ENCODE results near the gene TBC1D22A. TPM values are rescaled to one million over a fixed set of nuclear protein-coding genes. Genes with fewer than 3 reads are reported as not detected.

Gene TBC1D22A
- polyA plus RNA-seq, 2 donors = 15.1 to 17.4 TPM

GRCh38 chr22:46905834-46906233, 143.4 kb downstream of the TBC1D22A start:
- no peaks in the 10 kb centered on the region for H3K27me3 ChIP-seq (ENCODE audit: control insufficient read depth in 1 of 2, insufficient read depth in 2 of 2, low read length in 2 of 2)
- H3K4me1 ChIP-seq (ENCODE audit: control insufficient read depth in 2 of 2, insufficient read depth in 2 of 2, low read length in 1 of 2) = no peaks in the 10 kb centered on the region
- no peak overlapping the region for H3K27ac ChIP-seq (ENCODE audit: low read depth in 2 of 2, low read length in 1 of 2)
- 80 to 87% methylated on average over 8 of the region's 8 CpGs for WGBS, 2 donors
- no peak overlapping the region for H3K4me3 ChIP-seq (ENCODE audit: low read depth in 1 of 2, low read length in 2 of 2)
- H3K9me3 ChIP-seq (ENCODE audit: control insufficient read depth in 2 of 2, insufficient read depth in 1 of 2, low read depth in 1 of 2, low read length in 1 of 2) = no peaks in the 10 kb centered on the region
- peaks cover 12 to 16% of the 10 kb centered on the region in 2 donors for H3K36me3 ChIP-seq (ENCODE audit: control insufficient read depth in 2 of 2, insufficient read depth in 2 of 2, low read length in 1 of 2)

- Histone ChIP-seq H3K27ac (ENCODE audit: low read depth in 2 of 2, low read length in 1 of 2) (no peak overlapping the region), H3K4me1 (ENCODE audit: control insufficient read depth in 2 of 2, insufficient read depth in 2 of 2, low read length in 1 of 2) (no peaks in the 10 kb centered on the region), H3K9me3 (ENCODE audit: control insufficient read depth in 2 of 2, insufficient read depth in 1 of 2, low read depth in 1 of 2, low read length in 1 of 2) (no peaks in the 10 kb centered on the region), H3K36me3 (ENCODE audit: control insufficient read depth in 2 of 2, insufficient read depth in 2 of 2, low read length in 1 of 2) (peaks cover 8 to 16% of the 10 kb centered on the region in 2 donors), H3K27me3 (ENCODE audit: control insufficient read depth in 1 of 2, insufficient read depth in 2 of 2, low read length in 2 of 2) (no peaks in the 10 kb centered on the region), H3K4me3 (ENCODE audit: low read depth in 1 of 2, low read length in 2 of 2) (no peak overlapping the region)
- WGBS, 2 donors = 96 to 97% methylated on average over 18 of the region's 18 CpGs
Observed at GRCh38 chr22:46906326-46907045, 144.0 kb downstream of the TBC1D22A start.

GRCh38 chr22:46907241-46908215, 145.1 kb downstream of the TBC1D22A start:
- Histone ChIP-seq H3K4me1 (ENCODE audit: control insufficient read depth in 2 of 2, insufficient read depth in 2 of 2, low read length in 1 of 2) (no peaks in the 10 kb centered on the region), H3K4me3 (ENCODE audit: low read depth in 1 of 2, low read length in 2 of 2) (no peak overlapping the region), H3K27me3 (ENCODE audit: control insufficient read depth in 1 of 2, insufficient read depth in 2 of 2, low read length in 2 of 2) (no peaks in the 10 kb centered on the region), H3K36me3 (ENCODE audit: control insufficient read depth in 2 of 2, insufficient read depth in 2 of 2, low read length in 1 of 2) (peaks cover 7 to 14% of the 10 kb centered on the region in 2 donors), H3K9me3 (ENCODE audit: control insufficient read depth in 2 of 2, insufficient read depth in 1 of 2, low read depth in 1 of 2, low read length in 1 of 2) (no peaks in the 10 kb centered on the region), H3K27ac (ENCODE audit: low read depth in 2 of 2, low read length in 1 of 2) (no peak overlapping the region)
- WGBS, 2 donors = 94 to 96% methylated on average over 24 of the region's 24 CpGs

- WGBS, 2 donors = 90 to 93% methylated on average over 15 of the region's 15 CpGs
- H3K9me3 ChIP-seq (ENCODE audit: control insufficient read depth in 2 of 2, insufficient read depth in 1 of 2, low read depth in 1 of 2, low read length in 1 of 2) = no peaks in the 10 kb centered on the region
- no peak overlapping the region for H3K27ac ChIP-seq (ENCODE audit: low read depth in 2 of 2, low read length in 1 of 2)
- H3K27me3 ChIP-seq (ENCODE audit: control insufficient read depth in 1 of 2, insufficient read depth in 2 of 2, low read length in 2 of 2) = no peaks in the 10 kb centered on the region
- peaks cover 0 to 8% of the 10 kb centered on the region in 2 donors for H3K36me3 ChIP-seq (ENCODE audit: control insufficient read depth in 2 of 2, insufficient read depth in 2 of 2, low read length in 1 of 2)
- H3K4me1 ChIP-seq (ENCODE audit: control insufficient read depth in 2 of 2, insufficient read depth in 2 of 2, low read length in 1 of 2) = no peaks in the 10 kb centered on the region
- no peak overlapping the region for H3K4me3 ChIP-seq (ENCODE audit: low read depth in 1 of 2, low read length in 2 of 2)
Observed at GRCh38 chr22:46908641-46909107, 146.2 kb downstream of the TBC1D22A start.

GRCh38 chr22:46909237-46910030, 147.0 kb downstream of the TBC1D22A start:
- Histone ChIP-seq H3K36me3 (ENCODE audit: control insufficient read depth in 2 of 2, insufficient read depth in 2 of 2, low read length in 1 of 2) (peaks cover 0 to 11% of the 10 kb centered on the region in 2 donors), H3K4me3 (ENCODE audit: low read depth in 1 of 2, low read length in 2 of 2) (no peak overlapping the region), H3K27ac (ENCODE audit: low read depth in 2 of 2, low read length in 1 of 2) (no peak overlapping the region), H3K9me3 (ENCODE audit: control insufficient read depth in 2 of 2, insufficient read depth in 1 of 2, low read depth in 1 of 2, low read length in 1 of 2) (no peaks in the 10 kb centered on the region), H3K4me1 (ENCODE audit: control insufficient read depth in 2 of 2, insufficient read depth in 2 of 2, low read length in 1 of 2) (no peaks in the 10 kb centered on the region), H3K27me3 (ENCODE audit: control insufficient read depth in 1 of 2, insufficient read depth in 2 of 2, low read length in 2 of 2) (no peaks in the 10 kb centered on the region)
- 92% methylated on average over 26 of the region's 26 CpGs for WGBS, 2 donors

- 92 to 95% methylated on average over 9 of the region's 9 CpGs for WGBS, 2 donors
- no peak overlapping the region for H3K4me3 ChIP-seq (ENCODE audit: low read depth in 1 of 2, low read length in 2 of 2)
- H3K4me1 ChIP-seq (ENCODE audit: control insufficient read depth in 2 of 2, insufficient read depth in 2 of 2, low read length in 1 of 2) = no peaks in the 10 kb centered on the region
- H3K9me3 ChIP-seq (ENCODE audit: control insufficient read depth in 2 of 2, insufficient read depth in 1 of 2, low read depth in 1 of 2, low read length in 1 of 2) = no peaks in the 10 kb centered on the region
- H3K36me3 ChIP-seq (ENCODE audit: control insufficient read depth in 2 of 2, insufficient read depth in 2 of 2, low read length in 1 of 2) = peaks cover 0 to 15% of the 10 kb centered on the region in 2 donors
- H3K27ac ChIP-seq (ENCODE audit: low read depth in 2 of 2, low read length in 1 of 2) = no peak overlapping the region
- no peaks in the 10 kb centered on the region for H3K27me3 ChIP-seq (ENCODE audit: control insufficient read depth in 1 of 2, insufficient read depth in 2 of 2, low read length in 2 of 2)
Observed at GRCh38 chr22:46910624-46911023, 148.2 kb downstream of the TBC1D22A start.

GRCh38 chr22:46911346-46911745, 148.9 kb downstream of the TBC1D22A start:
- Histone ChIP-seq H3K27ac (ENCODE audit: low read depth in 2 of 2, low read length in 1 of 2) (no peak overlapping the region), H3K36me3 (ENCODE audit: control insufficient read depth in 2 of 2, insufficient read depth in 2 of 2, low read length in 1 of 2) (peaks cover under 1 to 21% of the 10 kb centered on the region in 2 donors), H3K4me1 (ENCODE audit: control insufficient read depth in 2 of 2, insufficient read depth in 2 of 2, low read length in 1 of 2) (no peaks in the 10 kb centered on the region), H3K27me3 (ENCODE audit: control insufficient read depth in 1 of 2, insufficient read depth in 2 of 2, low read length in 2 of 2) (no peaks in the 10 kb centered on the region), H3K4me3 (ENCODE audit: low read depth in 1 of 2, low read length in 2 of 2) (no peak overlapping the region), H3K9me3 (ENCODE audit: control insufficient read depth in 2 of 2, insufficient read depth in 1 of 2, low read depth in 1 of 2, low read length in 1 of 2) (no peaks in the 10 kb centered on the region)
- WGBS, 2 donors = 88 to 89% methylated on average over 10 of the region's 10 CpGs

GRCh38 chr22:46913351-46913750, 150.9 kb downstream of the TBC1D22A start:
- 54 to 71% methylated on average over 3 of the region's 3 CpGs for WGBS, 2 donors
- Histone ChIP-seq H3K27ac (ENCODE audit: low read depth in 2 of 2, low read length in 1 of 2) (no peak overlapping the region), H3K36me3 (ENCODE audit: control insufficient read depth in 2 of 2, insufficient read depth in 2 of 2, low read length in 1 of 2) (peaks cover 4 to 32% of the 10 kb centered on the region in 2 donors), H3K4me1 (ENCODE audit: control insufficient read depth in 2 of 2, insufficient read depth in 2 of 2, low read length in 1 of 2) (no peaks in the 10 kb centered on the region), H3K9me3 (ENCODE audit: control insufficient read depth in 2 of 2, insufficient read depth in 1 of 2, low read depth in 1 of 2, low read length in 1 of 2) (no peaks in the 10 kb centered on the region), H3K27me3 (ENCODE audit: control insufficient read depth in 1 of 2, insufficient read depth in 2 of 2, low read length in 2 of 2) (no peaks in the 10 kb centered on the region), H3K4me3 (ENCODE audit: low read depth in 1 of 2, low read length in 2 of 2) (no peak overlapping the region)

GRCh38 chr22:46914481-46914880, 152.0 kb downstream of the TBC1D22A start:
- H3K9me3 ChIP-seq (ENCODE audit: control insufficient read depth in 2 of 2, insufficient read depth in 1 of 2, low read depth in 1 of 2, low read length in 1 of 2) = no peaks in the 10 kb centered on the region
- H3K4me1 ChIP-seq (ENCODE audit: control insufficient read depth in 2 of 2, insufficient read depth in 2 of 2, low read length in 1 of 2) = no peaks in the 10 kb centered on the region
- no peak overlapping the region for H3K27ac ChIP-seq (ENCODE audit: low read depth in 2 of 2, low read length in 1 of 2)
- WGBS, 2 donors = 88 to 89% methylated on average over 10 of the region's 10 CpGs
- peaks cover 4 to 30% of the 10 kb centered on the region in 2 donors for H3K36me3 ChIP-seq (ENCODE audit: control insufficient read depth in 2 of 2, insufficient read depth in 2 of 2, low read length in 1 of 2)
- no peak overlapping the region for H3K4me3 ChIP-seq (ENCODE audit: low read depth in 1 of 2, low read length in 2 of 2)
- H3K27me3 ChIP-seq (ENCODE audit: control insufficient read depth in 1 of 2, insufficient read depth in 2 of 2, low read length in 2 of 2) = no peaks in the 10 kb centered on the region
